Renal cortical epithelial cell (primary cell): ENCODE results near the gene USP53. TPM values are rescaled to one million over a fixed set of nuclear protein-coding genes. Genes with fewer than 3 reads are reported as not detected.
"Not testable (repeated sequence)": the region's sequence is repeated elsewhere in the genome, so short reads cannot be mapped to it uniquely, and the experiment has no call there.

ENCODE experiments used
- DNase-seq: peaks from one replicate; pipeline ENCODE4 v3.0.0-alpha.2; 2011; ENCODE audit warnings: low read depth
- total RNA-seq: library from RNA; depleted of rRNA; stranded (reverse); fragments of >200 nt; gene quantifications from 2 replicates; pipeline ENCODE4 v1.2.3, GENCODE V29; 2014

The USP53 gene
- total RNA-seq, 1 donor from 2014 or later: 47.2 TPM

DNA sequence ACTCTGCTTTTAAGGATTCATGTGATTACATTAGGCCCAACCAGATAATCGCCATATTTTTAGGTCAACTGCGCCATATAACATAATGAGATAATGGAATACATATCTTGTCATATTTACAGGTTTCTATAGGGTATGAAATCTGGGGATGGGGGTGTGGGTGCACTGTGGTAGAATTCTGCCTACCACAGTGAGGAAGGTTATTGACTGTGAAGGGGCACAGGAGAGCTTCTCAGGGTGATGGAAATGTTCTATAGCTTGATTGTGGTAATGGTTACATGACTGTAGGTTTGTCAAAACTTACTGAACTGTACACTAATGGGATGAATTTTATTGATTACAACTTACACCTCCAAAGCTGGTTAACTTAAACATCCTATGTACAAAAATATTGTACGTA, 15.9 kb downstream of the USP53 start:
- no peak for DNase-seq

DNA sequence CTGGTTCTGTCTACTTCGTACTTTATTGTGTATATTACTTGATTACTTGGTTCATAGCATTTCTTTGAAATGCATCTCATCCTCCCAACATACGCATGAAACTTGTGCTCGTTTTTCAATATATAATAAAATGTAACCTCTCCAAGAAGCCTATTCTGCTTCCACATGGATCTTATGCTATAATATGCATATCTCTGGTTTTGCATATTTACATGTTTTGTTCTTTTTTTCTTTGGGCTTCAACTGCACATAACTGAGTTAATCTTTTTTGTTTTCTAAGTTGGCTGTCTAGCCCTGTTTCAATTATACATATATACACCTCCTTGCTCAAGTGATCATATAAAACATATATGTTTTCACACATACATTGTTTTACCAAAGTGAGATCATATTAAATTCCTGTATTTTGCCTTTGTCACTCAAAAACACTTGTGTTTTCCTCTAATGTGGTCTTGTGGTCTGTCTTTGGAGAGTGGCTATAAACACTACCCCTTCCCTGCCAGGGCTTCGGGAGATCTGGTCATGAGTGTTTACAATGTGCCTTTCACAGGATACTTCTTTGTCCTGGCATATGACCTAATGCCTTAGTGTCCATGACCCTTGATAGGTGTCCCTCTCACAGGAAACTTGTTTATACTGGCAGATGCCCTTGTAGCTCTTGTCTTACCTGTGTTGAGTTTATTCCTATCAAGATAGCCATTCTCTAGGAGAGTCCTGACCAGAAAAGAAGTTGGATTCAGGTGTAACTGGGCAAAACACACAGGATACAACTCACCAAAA, 17.6 kb downstream of the USP53 start:
- no peak for DNase-seq

DNA sequence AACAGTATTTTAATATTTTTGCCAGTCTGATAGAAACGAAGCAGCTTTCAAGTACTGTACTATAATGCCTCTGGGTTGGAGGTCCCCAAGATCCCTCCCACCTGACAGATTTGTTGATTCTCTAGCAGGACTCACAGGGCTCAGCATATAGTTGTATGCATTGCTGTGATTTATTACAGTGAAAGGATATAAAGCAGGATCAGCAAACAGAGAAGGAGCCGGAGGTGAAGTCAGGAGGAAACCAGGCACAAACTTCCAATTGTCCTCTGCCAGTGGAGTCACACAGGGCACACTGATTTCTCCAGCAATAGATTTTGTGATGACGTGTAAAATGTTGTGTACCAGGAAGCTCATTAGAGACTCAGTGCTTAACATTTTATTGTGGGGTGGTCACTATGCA, 19.0 kb downstream of the USP53 start:
- DNase-seq: no peak

DNA sequence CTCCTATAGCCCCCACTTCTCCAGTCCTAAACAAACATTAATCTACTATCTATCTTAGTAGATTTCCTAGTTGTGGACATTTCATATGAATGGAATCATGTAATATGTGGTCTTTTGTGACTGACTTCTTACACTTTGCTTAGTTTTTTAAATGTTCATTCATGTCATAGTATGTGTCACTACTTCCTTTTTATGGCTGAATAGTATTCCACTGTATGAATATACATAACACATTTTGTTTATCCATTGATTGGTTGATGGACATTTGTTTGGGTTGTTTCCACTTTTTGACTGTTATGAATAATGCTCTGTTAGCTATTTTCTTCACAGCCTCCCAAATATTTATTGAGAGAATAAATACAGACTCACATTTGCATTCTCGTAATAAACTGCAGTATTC, 19.8 kb downstream of the USP53 start:
- no peak for DNase-seq

DNA sequence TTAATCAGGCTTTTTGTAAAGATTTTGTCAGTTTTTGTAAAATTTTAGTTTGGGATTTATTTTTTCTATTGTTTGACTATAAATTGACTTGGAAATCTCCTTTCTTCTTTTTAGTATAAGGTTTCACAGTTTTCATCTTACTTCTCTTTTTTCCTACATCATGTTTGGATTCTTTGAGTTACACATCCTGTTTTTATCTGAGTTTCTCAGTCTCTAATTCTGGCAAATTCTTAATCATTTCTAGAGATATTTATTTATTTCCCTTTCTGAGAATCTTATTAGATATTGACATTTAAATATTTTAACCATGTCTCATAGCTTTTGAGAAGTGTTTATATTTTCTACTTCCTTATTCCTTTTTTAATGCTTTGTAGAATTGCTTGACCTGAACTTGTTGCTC, 20.7 kb downstream of the USP53 start:
- peak; percentile 27 for DNase-seq

DNA sequence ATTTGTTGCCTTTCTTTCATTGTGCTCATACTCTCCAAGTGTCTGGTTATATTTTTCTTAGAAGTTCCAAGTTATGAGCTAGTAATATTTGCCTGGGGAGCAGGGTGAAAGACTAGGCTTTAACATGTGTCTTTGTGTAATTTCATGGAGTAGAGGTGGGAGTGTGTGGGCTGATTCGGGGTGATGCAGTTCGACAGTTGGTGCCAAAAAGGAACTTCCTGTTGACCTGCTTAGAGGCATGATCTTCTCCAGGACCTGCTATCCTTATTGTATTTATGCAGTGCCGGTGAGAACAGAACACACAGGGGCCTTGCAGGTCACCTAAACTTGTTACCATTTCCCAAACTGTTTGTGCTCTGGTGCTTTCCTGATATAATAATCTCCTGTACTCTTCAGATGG, 21.2 kb downstream of the USP53 start:
- DNase-seq: peak; percentile 13

DNA sequence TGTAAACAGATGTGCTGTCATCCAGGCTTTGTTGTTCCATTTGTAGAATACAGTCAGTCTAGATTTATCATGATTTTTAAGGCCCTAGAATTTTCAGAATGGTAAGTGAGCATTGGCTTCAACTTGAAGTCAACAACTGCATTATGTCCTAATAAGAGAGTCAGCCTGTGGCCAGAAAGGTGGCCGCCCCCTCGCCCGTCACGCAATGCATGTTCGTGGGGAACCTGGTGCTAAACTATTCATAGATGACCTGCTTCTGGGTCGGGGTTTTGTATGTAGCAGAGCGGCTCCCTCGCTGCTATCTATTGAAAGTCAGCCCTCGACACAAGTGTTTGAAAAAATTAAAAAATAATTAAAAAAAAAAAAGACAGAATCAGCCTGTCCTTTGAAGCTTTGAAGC, 24.7 kb downstream of the USP53 start:
- DNase-seq: no peak

DNA sequence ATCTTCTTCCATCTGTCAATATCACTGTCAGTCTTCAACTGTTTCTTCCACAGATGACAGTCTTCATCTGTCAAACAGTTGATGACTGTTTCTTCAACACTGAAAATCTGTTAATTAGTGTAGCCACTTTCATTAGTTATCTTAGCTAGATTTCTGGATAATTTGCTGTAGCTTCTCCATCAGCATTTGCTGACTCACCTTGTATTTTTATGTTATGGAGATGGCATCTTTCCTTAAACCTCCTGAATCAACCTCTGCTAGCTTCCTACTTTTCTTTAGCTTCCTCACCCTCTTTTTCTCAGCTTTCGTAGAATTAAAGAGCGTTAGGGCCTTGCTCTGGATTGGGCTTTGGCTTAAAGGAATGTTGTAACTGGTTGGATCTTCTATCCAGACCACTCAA, 25.1 kb downstream of the USP53 start:
- DNase-seq: no peak

DNA sequence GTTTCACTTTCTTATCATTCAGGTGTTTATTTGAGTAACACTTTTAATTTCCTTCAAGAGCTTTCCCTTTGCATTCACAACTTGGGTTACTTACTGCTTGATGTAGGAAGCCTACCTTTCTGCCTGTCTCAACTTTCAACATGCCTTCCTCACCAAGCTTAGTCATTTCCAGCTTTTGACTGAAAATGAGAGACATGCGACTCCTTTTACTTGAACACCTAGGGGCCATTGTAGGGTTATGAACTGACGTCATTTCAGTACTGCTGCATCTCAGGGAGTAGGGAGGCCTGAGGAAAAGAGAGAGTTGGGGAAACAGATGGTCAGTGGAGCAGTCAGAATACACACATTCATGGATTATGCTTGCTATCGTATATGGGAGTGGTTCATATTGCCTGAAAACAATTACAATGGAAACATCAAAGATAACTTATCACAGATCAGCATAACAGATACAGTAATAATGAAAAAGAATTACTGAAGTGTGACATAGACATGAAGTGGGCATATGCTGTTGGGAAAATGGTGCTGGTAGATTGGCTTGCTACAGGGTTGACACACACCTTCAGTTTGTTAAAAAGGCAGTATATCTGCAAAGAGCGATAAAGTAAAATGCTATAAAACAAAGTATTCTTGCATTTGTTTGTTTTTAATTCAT, 25.7 kb downstream of the USP53 start:
- peak; percentile 13 for DNase-seq

DNA sequence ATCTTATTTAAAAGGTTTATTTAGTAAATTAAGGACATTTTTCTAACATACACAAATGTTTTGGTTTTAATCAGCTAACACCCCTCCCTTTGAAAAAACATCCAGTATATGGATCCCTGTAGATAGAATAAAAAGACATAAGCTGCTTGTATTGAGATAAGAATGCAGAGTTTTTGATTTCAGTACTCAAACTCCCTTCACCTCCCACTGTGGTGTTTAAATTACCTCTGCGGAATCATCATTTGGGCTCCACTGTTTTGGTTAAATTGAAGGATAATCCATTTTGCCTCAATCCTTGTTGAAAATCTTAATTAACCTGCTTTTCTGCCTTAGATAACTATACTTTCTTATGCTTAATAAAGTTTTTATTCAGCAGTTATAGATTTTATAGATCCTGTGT, 27.6 kb downstream of the USP53 start:
- no peak for DNase-seq

DNA sequence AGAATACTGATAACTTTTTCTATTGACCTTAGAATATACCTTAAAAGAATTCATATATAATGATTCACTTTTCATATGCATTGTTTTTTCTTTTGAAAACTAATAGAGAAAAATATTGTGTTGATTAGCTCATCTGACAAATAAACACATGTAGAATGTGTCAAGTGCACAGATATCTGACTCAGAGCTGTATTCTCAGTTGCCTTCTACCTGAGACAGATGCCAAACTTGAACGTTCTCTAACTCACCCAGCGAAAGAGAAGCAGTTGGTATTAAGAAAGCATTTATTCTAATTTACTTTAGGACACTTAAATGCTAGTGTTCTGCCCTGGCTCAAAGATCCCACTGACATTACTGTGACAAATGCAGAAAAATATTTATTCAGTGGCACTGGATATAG, 28.1 kb downstream of the USP53 start:
- DNase-seq: no peak

DNA sequence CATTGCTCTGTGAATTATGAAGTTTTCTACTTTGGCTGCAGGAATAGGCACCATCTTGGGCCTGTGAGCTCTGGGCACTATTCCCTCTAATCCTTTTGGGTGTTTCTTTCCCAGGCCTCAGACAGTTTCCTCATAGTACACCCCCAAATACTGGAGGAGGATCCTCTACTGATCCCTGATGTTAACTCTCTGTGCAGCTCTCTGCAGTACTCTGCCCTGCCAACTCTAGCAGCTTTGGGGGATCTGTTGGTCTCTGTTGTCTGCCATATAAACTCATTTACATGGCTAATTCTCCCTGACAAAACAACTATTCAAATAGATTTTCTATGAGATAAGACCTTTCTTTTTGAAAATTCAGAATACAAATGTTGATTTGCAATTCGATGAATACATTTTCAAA, 29.9 kb downstream of the USP53 start:
- DNase-seq: no peak

DNA sequence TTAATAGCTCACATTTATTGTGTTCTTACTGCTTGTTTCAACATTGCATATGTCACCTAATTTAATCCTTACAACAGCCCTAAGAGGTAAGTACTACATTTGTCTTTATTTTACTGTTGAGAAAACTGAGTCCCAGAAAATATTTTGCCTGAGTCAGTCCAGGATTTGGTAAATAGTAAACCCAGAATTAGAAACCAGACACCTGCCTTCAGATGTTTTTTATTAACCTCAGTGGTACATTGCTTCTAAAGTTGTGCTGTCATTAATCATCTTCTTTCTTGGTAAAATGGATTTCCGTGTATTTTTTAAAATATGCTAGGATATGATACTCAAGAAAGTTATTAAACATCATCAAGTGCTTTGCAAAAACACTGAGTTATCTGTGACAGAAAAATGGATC, 31.4 kb downstream of the USP53 start:
- DNase-seq: no peak

DNA sequence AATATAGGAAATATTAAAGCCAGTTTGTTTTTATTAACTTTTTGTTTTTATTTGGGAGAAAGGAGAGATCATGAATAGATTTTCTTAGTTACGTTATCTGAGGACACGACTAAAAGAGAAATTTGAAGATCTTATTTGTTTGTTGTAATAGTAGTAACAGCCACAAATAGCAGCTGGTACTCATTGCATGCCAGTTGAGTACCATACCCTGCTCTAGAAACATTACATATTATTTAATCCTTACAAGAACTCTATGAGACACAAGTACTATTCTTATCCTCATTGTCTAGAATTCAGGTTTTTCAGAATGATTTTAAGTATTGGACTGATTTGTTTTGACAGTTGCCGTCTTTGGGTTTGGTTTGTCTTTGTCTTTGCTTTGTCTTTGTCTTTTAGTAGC, 31.8 kb downstream of the USP53 start:
- DNase-seq: no peak

DNA sequence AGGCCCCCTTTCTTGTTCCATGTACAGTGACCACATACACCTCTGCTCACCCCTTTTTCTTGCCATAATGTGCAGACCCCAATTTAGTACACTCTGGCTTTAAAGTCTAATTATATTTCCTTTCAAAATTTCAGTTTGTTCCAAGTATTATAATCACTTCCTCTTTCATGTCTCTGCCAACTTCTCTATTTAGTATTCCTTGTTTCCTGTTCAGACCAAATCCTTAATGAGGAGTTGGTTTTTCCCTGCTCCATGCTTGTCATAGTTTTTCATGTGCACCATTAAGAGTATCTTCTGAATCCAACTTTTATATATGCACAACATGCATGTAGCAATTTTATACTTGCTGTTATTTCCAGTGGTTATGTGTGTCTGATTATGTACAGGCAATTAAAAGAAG, 32.3 kb downstream of the USP53 start:
- no peak for DNase-seq

DNA sequence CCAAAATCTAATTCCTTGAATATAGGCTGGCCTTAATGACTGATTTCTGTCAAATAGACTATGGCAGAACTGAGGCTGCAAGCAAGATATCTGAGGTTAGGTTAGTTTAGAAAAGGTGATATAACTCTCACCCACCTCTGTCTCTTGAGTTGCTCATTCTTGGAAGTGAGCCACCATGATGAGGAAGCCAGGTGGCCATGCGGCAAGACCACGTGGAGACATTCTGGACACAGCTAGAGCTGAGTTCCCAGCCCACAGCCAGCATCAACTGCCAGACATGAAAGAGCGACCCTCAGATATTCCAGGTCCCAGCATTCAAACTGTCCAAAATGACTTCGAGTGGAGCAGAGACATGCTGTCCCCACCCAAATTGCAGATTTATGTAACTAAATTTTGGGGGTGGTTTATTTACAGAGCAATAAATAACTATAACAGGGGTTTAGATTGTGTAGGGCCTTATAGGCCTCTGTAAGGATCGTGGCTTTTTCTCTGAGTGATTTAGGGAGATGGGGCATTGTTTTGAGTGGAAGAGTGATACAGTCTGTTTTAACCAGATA, 33.7 kb downstream of the USP53 start:
- no peak for DNase-seq

DNA sequence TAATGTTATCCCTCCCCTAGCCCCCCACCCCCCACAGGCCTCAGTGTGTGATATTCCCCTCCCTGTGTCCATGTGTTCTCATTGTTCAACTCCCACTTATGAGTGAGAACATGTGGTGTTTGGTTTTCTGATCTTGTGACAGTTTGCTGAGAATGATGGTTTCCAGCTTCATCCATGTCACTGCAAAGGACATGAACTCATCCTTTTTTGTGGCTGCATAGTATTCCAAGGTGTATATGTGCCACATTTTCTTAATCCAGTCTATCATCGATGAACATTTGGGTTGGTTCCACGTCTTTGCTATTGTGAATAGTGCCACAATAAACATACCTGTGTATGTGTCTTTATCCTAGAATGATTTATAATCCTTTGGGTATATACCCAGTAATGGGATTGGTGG, 38.5 kb downstream of the USP53 start:
- DNase-seq: not testable (repeated sequence)

DNA sequence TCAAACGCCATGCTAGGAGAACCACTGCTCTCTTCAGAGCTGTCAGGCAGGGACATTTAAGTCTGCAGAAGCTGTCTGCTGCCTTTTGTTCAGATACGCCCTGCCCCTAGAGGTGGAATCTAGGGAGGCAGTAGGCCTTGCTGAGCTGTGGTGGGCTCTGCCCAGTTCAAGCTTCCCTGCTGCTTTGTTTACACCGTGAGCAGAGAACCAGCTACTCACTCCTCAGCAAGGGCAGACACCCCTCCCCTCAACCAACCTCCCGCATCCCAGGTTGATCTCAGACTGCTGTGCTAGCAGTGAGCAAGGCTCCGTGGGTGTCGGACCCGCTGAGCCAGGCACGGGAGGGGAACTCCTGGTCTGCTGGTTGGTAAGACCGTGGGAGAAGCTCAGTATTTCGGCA, 42.7 kb downstream of the USP53 start:
- DNase-seq: not testable (repeated sequence)

DNA sequence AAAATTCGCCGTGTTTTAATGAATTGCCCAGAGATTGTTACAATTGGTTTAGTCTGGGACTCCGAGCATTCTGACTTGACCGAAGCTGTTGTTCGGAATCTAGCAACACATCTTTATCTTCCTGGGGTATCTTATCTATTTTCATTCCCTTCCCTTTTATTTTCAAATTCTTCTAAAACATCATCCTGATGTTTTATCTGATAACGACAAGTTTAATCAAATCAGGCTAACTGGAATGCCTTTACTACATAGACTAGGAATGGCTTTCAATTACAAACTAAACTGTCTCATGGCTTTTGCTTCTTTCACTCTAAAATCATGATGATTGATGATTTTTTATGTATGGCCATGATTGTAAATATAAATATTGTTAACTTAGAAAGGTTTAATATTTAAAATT, 48.0 kb downstream of the USP53 start:
- DNase-seq: no peak

DNA sequence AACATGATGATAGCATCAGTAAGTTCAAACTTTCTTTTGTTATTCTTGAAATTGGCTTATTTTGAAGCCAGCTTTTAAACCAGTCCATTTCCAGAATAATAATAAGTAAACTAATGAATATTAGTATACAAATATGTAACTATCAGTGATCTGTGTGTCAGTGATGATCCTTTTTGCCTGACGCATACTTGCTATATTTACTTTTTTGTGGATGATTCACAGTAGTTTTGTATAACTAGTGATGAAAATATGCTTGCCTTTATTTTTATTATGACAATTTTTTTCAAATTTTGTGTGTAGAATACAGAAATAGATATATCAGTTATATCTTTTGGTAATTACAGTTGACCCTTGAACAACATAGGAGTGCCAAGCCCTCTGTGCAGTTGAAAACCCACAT, 49.5 kb downstream of the USP53 start:
- DNase-seq: no peak

DNA sequence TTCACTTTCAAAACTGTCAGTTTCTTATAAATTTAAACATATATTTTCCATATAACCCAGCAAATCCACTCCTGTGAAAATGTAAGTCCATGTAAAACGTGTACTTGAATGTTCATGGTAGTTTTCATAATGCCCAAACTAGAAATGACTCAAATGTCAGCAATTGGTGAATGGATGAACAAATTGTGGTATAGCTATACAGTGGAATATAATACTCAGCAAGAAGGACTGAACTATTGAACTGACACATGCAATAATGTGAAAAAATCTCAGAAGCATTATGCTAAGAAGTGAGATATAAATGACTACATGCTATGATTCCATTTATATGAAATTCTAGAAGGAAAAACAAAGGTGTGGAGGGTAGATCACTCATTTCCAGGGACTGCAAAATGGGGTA, 52.2 kb downstream of the USP53 start:
- DNase-seq: no peak

DNA sequence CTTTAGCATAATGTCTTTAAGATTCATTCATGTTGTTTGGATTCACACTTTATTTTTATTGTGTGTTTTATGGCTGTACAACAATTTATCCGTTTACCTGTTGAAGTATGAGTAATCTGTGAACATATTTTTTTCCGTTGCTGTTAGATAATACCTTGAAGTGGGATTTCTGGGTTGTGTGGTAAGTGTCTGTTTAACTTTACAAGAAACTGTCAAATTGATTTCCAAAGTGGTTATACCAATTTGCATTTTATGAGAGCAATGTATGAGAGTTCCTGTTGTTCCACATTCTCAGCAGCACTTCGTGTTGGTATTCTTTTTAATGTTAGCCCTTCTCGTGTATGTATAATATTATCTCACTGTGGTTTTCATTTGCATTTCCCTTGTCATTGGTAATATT, 53.6 kb downstream of the USP53 start:
- no peak for DNase-seq

DNA sequence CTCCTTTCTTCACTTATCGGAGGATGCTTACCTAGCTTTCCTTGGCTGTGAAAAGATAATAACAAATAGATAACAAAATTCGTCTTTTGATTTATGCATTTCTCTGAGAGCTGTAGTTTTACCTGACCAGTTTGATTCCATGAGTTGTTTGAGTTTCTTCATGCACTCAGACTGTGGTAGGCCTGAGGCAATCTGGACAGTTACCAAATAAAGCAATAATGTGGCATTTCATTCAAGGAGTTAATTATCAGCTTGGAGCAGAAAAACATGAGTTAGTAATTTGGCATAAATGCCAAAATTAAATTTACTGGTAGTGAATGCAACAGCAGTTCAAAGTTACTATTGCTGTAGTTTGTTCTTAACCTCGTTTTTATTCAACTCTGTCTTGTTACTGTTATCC, 56.0 kb downstream of the USP53 start:
- DNase-seq: peak; percentile 90
